SIG-M5 (cell line): ENCODE data around the gene DBX2.
"Not testable (repeated sequence)": the region's sequence is repeated elsewhere in the genome, so short reads cannot be mapped to it uniquely, and the experiment has no call there.

ENCODE experiments used
- DNase-seq: peaks from one replicate; lab custom pipeline; 2025; lab: John Stamatoyannopoulos, UW

DBX2 gene

GRCh38 chr12:45010059-45010458 is 40.8 kb downstream of the DBX2 start:
- DNase-seq = no peak

GRCh38 chr12:45008211-45008610 is 42.7 kb downstream of the DBX2 start:
- DNase-seq = no peak

- DNase-seq = no peak
Observed at GRCh38 chr12:44999355-44999754, 51.5 kb downstream of the DBX2 start.

- DNase-seq = no peak
Observed at GRCh38 chr12:44993161-44993560, 57.7 kb downstream of the DBX2 start.

- not testable (repeated sequence) for DNase-seq
Observed at GRCh38 chr12:44984863-44985262, 66.0 kb downstream of the DBX2 start.

GRCh38 chr12:44979918-44980317 is 71.0 kb downstream of the DBX2 start:
- DNase-seq = no peak

- DNase-seq = no peak
Observed at GRCh38 chr12:44976246-44976645, 74.7 kb downstream of the DBX2 start.

- no peak for DNase-seq
Observed at GRCh38 chr12:44972746-44973421, 78.0 kb downstream of the DBX2 start.

GRCh38 chr12:44968965-44969364 is 81.9 kb downstream of the DBX2 start:
- no peak for DNase-seq
